Measurements from ENCODE around the gene GOLGA1. TPM values are rescaled to one million over a fixed set of nuclear protein-coding genes. Genes with fewer than 3 reads are reported as not detected.

The GOLGA1 gene
- total and polyA plus RNA-seq, 2 of the 13 experiments (the other 11 are each of a cell fraction or from before 2014, with no cell fraction given): 12.7 to 15.9 TPM

- TF ChIP-seq HDAC1 (CRISPR knock-in tag; IDR thresholded peaks at IDR 0.05): peak; percentile 10; the same call in 1 of the 2 replicates
- TF ChIP-seq ZNF674 (CRISPR knock-in tag; IDR thresholded peaks at IDR 0.05; ENCODE audit: low read depth): no peak
- TF ChIP-seq FOSL2 (CRISPR knock-in tag; IDR thresholded peaks at IDR 0.05): no peak
- TF ChIP-seq POLR2A (IDR thresholded peaks at IDR 0.05; ENCODE audit: insufficient read depth in 1 of 2, low read depth in 2 of 2, low read length in 2 of 2): no peak
- TF ChIP-seq PTBP1 (IDR thresholded peaks at IDR 0.05; ENCODE audit: low read depth, low read length, poor library complexity, severe bottlenecking): no peak
- TF ChIP-seq SNRNP70 (IDR thresholded peaks at IDR 0.05; ENCODE audit: low read depth, low read length): no peak
- TF ChIP-seq ARNT (IDR thresholded peaks at IDR 0.05): no peak
- peak; percentile 89 for TF ChIP-seq ZNF883 (CRISPR knock-in tag; IDR thresholded peaks at IDR 0.05; ENCODE audit: not compliant biosample characterization)
- TF ChIP-seq ATF7-NPFF (CRISPR knock-in tag; IDR thresholded peaks at IDR 0.05; ENCODE audit: low read depth): no peak
- peak; percentile 15; the same call in 1 of the 2 replicates for TF ChIP-seq NKX3-1 (CRISPR knock-in tag; IDR thresholded peaks at IDR 0.05)
- no peak for TF ChIP-seq KLF6 (CRISPR knock-in tag; IDR thresholded peaks at IDR 0.05)
- no peak for TF ChIP-seq NR1H2 (CRISPR knock-in tag; IDR thresholded peaks at IDR 0.05; ENCODE audit: borderline replicate concordance, low read depth)
- 0 out of 2 replicates have a peak, but pooled peaks have one; percentile 6 for TF ChIP-seq ZNF746 (CRISPR knock-in tag; IDR thresholded peaks at IDR 0.05)
- peak; percentile 73; the same call in 1 of the 2 replicates for TF ChIP-seq GLI4 (CRISPR knock-in tag; IDR thresholded peaks at IDR 0.05; ENCODE audit: borderline replicate concordance)
- no peak for TF ChIP-seq NCOR1 (IDR thresholded peaks at IDR 0.05; ENCODE audit: borderline replicate concordance, low read length)
- TF ChIP-seq NR2C2 (CRISPR knock-in tag; IDR thresholded peaks at IDR 0.05; ENCODE audit: borderline replicate concordance): no peak; the same call in 1 of the 2 replicates
- 0 out of 2 replicates have a peak, but pooled peaks have one; percentile 41 for TF ChIP-seq ZSCAN29 (CRISPR knock-in tag; conservative IDR thresholded peaks at IDR 0.05)
- no peak for TF ChIP-seq CENPX (CRISPR knock-in tag; IDR thresholded peaks at IDR 0.05)
- 0 out of 2 replicates have a peak, but pooled peaks have one; percentile 11 for TF ChIP-seq ZBTB3 (CRISPR knock-in tag; IDR thresholded peaks at IDR 0.05; ENCODE audit: borderline replicate concordance, low read depth)
- TF ChIP-seq, protein P1, sequence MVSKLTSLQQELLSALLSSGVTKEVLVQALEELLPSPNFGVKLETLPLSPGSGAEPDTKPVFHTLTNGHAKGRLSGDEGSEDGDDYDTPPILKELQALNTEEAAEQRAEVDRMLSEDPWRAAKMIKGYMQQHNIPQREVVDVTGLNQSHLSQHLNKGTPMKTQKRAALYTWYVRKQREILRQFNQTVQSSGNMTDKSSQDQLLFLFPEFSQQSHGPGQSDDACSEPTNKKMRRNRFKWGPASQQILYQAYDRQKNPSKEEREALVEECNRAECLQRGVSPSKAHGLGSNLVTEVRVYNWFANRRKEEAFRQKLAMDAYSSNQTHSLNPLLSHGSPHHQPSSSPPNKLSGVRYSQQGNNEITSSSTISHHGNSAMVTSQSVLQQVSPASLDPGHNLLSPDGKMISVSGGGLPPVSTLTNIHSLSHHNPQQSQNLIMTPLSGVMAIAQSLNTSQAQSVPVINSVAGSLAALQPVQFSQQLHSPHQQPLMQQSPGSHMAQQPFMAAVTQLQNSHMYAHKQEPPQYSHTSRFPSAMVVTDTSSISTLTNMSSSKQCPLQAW (CRISPR knock-in tag; IDR thresholded peaks at IDR 0.05): peak; percentile 9; the same call in 1 of the 2 replicates
- TF ChIP-seq NCOA2 (CRISPR knock-in tag; IDR thresholded peaks at IDR 0.05): no peak
- TF ChIP-seq ZNF670 (CRISPR knock-in tag; IDR thresholded peaks at IDR 0.05; ENCODE audit: borderline replicate concordance): no peak
- no peak for TF ChIP-seq HHEX (CRISPR knock-in tag; IDR thresholded peaks at IDR 0.05)
- no peak for TF ChIP-seq TBX2 (CRISPR knock-in tag; IDR thresholded peaks at IDR 0.05; ENCODE audit: borderline replicate concordance)
- no peak for TF ChIP-seq ZNF724P (CRISPR knock-in tag; IDR thresholded peaks at IDR 0.05; ENCODE audit: borderline replicate concordance)
- no peak for TF ChIP-seq POLR2AphosphoS2 (IDR thresholded peaks at IDR 0.05; ENCODE audit: low read depth, low read length)
- TF ChIP-seq SNAPC4 (CRISPR knock-in tag; IDR thresholded peaks at IDR 0.05): no peak
Observed at GRCh38 chr9:124869466-124869985, 71.4 kb downstream of the GOLGA1 start (continued).

All from HepG2 (cell line).